ENCODE results near the gene BTBD16. TPM values are rescaled to one million over a fixed set of nuclear protein-coding genes. Genes with fewer than 3 reads are reported as not detected.

The BTBD16 gene
- total and polyA plus RNA-seq, 2 of the 13 experiments (the other 11 are each of a cell fraction or from before 2014, with no cell fraction given), result 5.0 to 11.9 TPM

DNA sequence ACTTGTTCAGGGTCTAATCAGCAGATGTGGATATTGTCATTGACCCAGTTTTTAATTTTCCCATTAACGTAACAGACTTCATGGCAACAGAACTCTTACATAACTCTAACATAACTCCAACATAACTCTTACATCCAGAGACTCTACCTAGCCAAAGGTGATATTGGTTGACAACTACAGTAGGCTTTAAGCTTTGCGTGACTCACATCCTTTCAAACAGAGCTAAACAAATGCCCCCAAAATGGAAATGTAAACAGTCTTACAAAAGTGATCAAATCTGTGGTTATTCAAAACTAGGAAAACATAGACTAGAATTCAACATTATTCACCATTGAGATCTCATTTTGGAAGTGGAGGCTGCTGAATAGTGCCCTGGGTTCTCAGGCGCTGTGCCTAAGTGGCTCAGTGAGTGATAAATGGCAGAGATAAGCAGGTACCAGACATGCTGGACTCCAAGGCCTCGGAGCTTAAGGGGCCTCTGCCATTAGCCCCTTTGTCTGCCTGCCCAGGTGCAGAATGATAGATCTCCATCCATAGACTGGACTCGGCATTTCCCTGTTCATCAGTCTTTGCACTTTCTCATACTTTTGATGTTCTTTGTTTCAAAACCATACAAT lies 34.3 kb upstream of the BTBD16 start:
- no peak overlapping the region for H3K4me2 ChIP-seq (ENCODE audit: low read depth, low read length)
- intact Hi-C loops (cut with micrococcal nuclease; ENCODE audit: unreplicated experiment) (no loop called here), in situ Hi-C loops (cut with HindIII; ENCODE audit: extremely low pct_ligation_motif_present, low pct_unique_long_range_greater_than_20kb) (no loop called here)
- no peak overlapping the region for H2AFZ ChIP-seq (ENCODE audit: low read length)
- TF ChIP-seq PRPF4 (IDR thresholded peaks at IDR 0.05; ENCODE audit: low read depth, low read length, poor library complexity, severe bottlenecking) (no peak), ZNF180 (CRISPR knock-in tag; IDR thresholded peaks at IDR 0.05; ENCODE audit: borderline replicate concordance, low read depth) (no peak), ZFAT (CRISPR knock-in tag; conservative IDR thresholded peaks at IDR 0.05) (no peak), REPIN1 (CRISPR knock-in tag; IDR thresholded peaks at IDR 0.05; ENCODE audit: borderline replicate concordance, low read depth) (no peak), ZNF709 (CRISPR knock-in tag; IDR thresholded peaks at IDR 0.05) (no peak), ZNF552 (CRISPR knock-in tag; IDR thresholded peaks at IDR 0.05; ENCODE audit: borderline replicate concordance) (no peak), SALL1 (CRISPR knock-in tag; IDR thresholded peaks at IDR 0.05) (no peak), ZNF816 (CRISPR knock-in tag; IDR thresholded peaks at IDR 0.05; ENCODE audit: borderline replicate concordance) (no peak), BRCA1 (CRISPR knock-in tag; IDR thresholded peaks at IDR 0.05) (no peak), ZNF33A (CRISPR knock-in tag; IDR thresholded peaks at IDR 0.05; ENCODE audit: borderline replicate concordance) (no peak), ZNF672 (CRISPR knock-in tag; IDR thresholded peaks at IDR 0.05) (no peak)
- TF ChIP-seq, protein P1, sequence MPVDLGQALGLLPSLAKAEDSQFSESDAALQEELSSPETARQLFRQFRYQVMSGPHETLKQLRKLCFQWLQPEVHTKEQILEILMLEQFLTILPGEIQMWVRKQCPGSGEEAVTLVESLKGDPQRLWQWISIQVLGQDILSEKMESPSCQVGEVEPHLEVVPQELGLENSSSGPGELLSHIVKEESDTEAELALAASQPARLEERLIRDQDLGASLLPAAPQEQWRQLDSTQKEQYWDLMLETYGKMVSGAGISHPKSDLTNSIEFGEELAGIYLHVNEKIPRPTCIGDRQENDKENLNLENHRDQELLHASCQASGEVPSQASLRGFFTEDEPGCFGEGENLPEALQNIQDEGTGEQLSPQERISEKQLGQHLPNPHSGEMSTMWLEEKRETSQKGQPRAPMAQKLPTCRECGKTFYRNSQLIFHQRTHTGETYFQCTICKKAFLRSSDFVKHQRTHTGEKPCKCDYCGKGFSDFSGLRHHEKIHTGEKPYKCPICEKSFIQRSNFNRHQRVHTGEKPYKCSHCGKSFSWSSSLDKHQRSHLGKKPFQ (CRISPR knock-in tag; IDR thresholded peaks at IDR 0.05; ENCODE audit: insufficient replicate concordance), result no peak
- TF ChIP-seq, protein P2, sequence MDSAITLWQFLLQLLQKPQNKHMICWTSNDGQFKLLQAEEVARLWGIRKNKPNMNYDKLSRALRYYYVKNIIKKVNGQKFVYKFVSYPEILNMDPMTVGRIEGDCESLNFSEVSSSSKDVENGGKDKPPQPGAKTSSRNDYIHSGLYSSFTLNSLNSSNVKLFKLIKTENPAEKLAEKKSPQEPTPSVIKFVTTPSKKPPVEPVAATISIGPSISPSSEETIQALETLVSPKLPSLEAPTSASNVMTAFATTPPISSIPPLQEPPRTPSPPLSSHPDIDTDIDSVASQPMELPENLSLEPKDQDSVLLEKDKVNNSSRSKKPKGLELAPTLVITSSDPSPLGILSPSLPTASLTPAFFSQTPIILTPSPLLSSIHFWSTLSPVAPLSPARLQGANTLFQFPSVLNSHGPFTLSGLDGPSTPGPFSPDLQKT (CRISPR knock-in tag; IDR thresholded peaks at IDR 0.05; ENCODE audit: borderline replicate concordance), result no peak
- H3K36me3 ChIP-seq (replicated peaks in 1 of 2; ENCODE audit: control insufficient read depth in 1 of 2, insufficient read depth in 2 of 2, low read length in 2 of 2), result peaks cover 16 to 38% of the 10 kb centered on the region in 2 experiments
- DNase-seq (ENCODE audit: low spot score), result no peak
- ChIA-PET POLR2A (no interaction called here), CTCF (ENCODE audit: low intra/inter-chr PET ratio, low total read pairs) (no interaction called here)
- no peak overlapping the region for H3K9ac ChIP-seq (ENCODE audit: insufficient read depth, low read depth, low read length)
- BruUV-seq (replicated peaks), result no TSS peak
- WGBS (ENCODE audit: low lambda C conversion rate), result 100% methylated on average over 5 of the region's 5 CpGs
- no peaks in the 10 kb centered on the region for H3K79me2 ChIP-seq (ENCODE audit: insufficient read depth, low read length)
- H3K4me3 ChIP-seq (replicated peaks in 1 of 3; ENCODE audit: insufficient read depth in 1 of 3, low read depth in 2 of 3, low read length in 3 of 3), result no peak overlapping the region
- no peaks in the 10 kb centered on the region for H3K9me3 ChIP-seq (ENCODE audit: low read length)
- no peak for ATAC-seq
- peaks cover 17% of the 10 kb centered on the region; the same call in 1 of the 2 replicates for H3K4me1 ChIP-seq (ENCODE audit: insufficient read depth, low read length)
- H3K27me3 ChIP-seq (ENCODE audit: control insufficient read depth in 1 of 2, insufficient read depth in 2 of 2, low read length in 2 of 2), result no peaks in the 10 kb centered on the region
- FAIRE-seq, result no peak
- no peak overlapping the region for H3K27ac ChIP-seq (ENCODE audit: extremely low read length, insufficient read depth, low read length)
- H4K20me1 ChIP-seq (ENCODE audit: insufficient read depth, low read length), result no peaks in the 10 kb centered on the region

All from HepG2 (cell line).